Measurements from ENCODE around the gene OBSCN. TPM values are rescaled to one million over a fixed set of nuclear protein-coding genes. Genes with fewer than 3 reads are reported as not detected.

OBSCN gene
- total RNA-seq, 1 experiment from 2014 or later = 33.3 TPM

DNA sequence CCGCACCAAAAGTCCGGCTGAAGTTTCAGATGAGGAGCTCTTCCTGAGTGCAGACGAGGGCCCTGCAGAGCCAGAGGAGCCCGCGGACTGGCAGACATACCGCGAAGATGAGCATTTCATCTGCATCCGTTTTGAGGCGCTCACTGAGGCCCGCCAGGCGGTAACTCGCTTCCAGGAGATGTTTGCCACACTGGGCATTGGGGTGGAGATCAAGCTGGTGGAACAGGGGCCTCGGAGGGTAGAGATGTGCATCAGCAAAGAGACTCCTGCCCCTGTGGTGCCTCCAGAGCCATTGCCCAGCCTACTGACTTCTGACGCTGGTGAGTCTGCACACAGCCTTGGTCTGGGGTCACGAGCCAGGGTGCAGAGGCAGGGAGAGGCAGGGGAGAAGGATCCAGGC, 114.1 kb downstream of the OBSCN start:
- H3K9me3 Mint-ChIP-seq = peaks cover 0 to 3% of the 10 kb centered on the region in 2 experiments; a peak in 2 of 5 replicates
- no peaks in the 10 kb centered on the region for H3K27me3 Mint-ChIP-seq (ENCODE audit: low read depth)

More for the DNA sequence above, 114.1 kb downstream of the OBSCN start:
- Histone ChIP-seq H3K4ac (ENCODE audit: low read depth, low read length) (no peak overlapping the region), H3K56ac (ENCODE audit: insufficient read length, low read depth, low read length) (no peak overlapping the region), H2BK5ac (ENCODE audit: insufficient read length, low read length) (no peak overlapping the region), H3K79me1 (ENCODE audit: insufficient read depth, low read depth, low read length, poor library complexity, severe bottlenecking) (no peaks in the 10 kb centered on the region), H3K27ac (ENCODE audit: insufficient read length, low read depth, low read length) (no peak overlapping the region), H3K4me1 (ENCODE audit: insufficient read depth, low read length) (no peaks in the 10 kb centered on the region), H3K18ac (ENCODE audit: insufficient read length, low read depth, low read length) (no peak overlapping the region), H3T11ph (ENCODE audit: low read length) (no peak overlapping the region), H4K8ac (replicated peaks; ENCODE audit: insufficient read length, low read depth, low read length) (no peak overlapping the region), H3K14ac (ENCODE audit: insufficient read depth, low read length) (no peak overlapping the region), H3K79me2 (ENCODE audit: insufficient read depth, low read length) (no peaks in the 10 kb centered on the region), H4K20me1 (ENCODE audit: control insufficient read depth, insufficient read depth, insufficient read length) (no peaks in the 10 kb centered on the region), H2BK12ac (ENCODE audit: insufficient read length, low read depth, low read length) (no peak overlapping the region), H3K27me3 (ENCODE audit: insufficient read depth, low read length) (no peaks in the 10 kb centered on the region), H4K91ac (ENCODE audit: insufficient read length, low read depth, low read length) (no peak overlapping the region), H3K9ac (ENCODE audit: extremely low read depth, insufficient read length, low read length) (no peak overlapping the region), H4K5ac (ENCODE audit: insufficient read length, low read depth, low read length) (no peak overlapping the region), H3K23me2 (ENCODE audit: insufficient read length, low read depth, low read length, poor library complexity, severe bottlenecking) (no peaks in the 10 kb centered on the region), H3K23ac (ENCODE audit: insufficient read length, low read depth, low read length) (no peak overlapping the region), H2BK20ac (ENCODE audit: low read depth, low read length, poor library complexity, severe bottlenecking) (no peak overlapping the region), H3K4me2 (ENCODE audit: insufficient read depth, insufficient read length, low read length) (no peak overlapping the region), H3K9me3 (ENCODE audit: control insufficient read depth, low read depth, low read length) (peaks cover 5% of the 10 kb centered on the region), H2AK5ac (ENCODE audit: insufficient read length, low read length) (no peak overlapping the region), H2BK15ac (ENCODE audit: low read depth, low read length) (no peak overlapping the region), H2AFZ (ENCODE audit: low read length) (no peak overlapping the region), H2BK120ac (ENCODE audit: low read depth, low read length, poor library complexity, severe bottlenecking) (no peak overlapping the region)
- Mint-ChIP-seq H3K4me3 (no peak overlapping the region), H3K4me1 (no peaks in the 10 kb centered on the region; a peak in 1 of 4 replicates), H3K36me3 (ENCODE audit: insufficient read depth in 1 of 3, low read depth in 3 of 3) (peaks cover 20 to 38% (median 29%) of the 10 kb centered on the region in 3 experiments; a peak in 5 of 7 replicates), H3K27ac (no peak overlapping the region)
- WGBS (ENCODE audit: extremely low coverage, insufficient read length, low lambda C conversion rate) = no CpG with 5 or more reads among the region's 15 CpGs
- DNase-seq = no peak
- TF ChIP-seq, protein P1, sequence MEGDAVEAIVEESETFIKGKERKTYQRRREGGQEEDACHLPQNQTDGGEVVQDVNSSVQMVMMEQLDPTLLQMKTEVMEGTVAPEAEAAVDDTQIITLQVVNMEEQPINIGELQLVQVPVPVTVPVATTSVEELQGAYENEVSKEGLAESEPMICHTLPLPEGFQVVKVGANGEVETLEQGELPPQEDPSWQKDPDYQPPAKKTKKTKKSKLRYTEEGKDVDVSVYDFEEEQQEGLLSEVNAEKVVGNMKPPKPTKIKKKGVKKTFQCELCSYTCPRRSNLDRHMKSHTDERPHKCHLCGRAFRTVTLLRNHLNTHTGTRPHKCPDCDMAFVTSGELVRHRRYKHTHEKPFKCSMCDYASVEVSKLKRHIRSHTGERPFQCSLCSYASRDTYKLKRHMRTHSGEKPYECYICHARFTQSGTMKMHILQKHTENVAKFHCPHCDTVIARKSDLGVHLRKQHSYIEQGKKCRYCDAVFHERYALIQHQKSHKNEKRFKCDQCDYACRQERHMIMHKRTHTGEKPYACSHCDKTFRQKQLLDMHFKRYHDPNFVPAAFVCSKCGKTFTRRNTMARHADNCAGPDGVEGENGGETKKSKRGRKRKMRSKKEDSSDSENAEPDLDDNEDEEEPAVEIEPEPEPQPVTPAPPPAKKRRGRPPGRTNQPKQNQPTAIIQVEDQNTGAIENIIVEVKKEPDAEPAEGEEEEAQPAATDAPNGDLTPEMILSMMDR (conservative IDR thresholded peaks at IDR 0.05) = no peak

Data from H9 (cell line).